Activated T-cell treated with anti-CD3 and anti-CD28 coated beads for 4 hours (primary cell): ENCODE data around the gene RAB3D.

Experiments used
- DNase-seq: peaks from one replicate; pipeline ENCODE4 v3.0.0-alpha.2; 2020

Gene RAB3D

GRCh38 chr19:11295180-11295579 lies 44.3 kb downstream of the RAB3D start:
- DNase-seq, result no peak

- DNase-seq, result peak; percentile 77
These were observed 45.7 kb downstream of the RAB3D start for GRCh38 chr19:11293433-11294389.

- no peak for DNase-seq
These were observed 47.5 kb downstream of the RAB3D start for GRCh38 chr19:11291991-11292390.

GRCh38 chr19:11291415-11291814 lies 48.0 kb downstream of the RAB3D start:
- no peak for DNase-seq

- no peak for DNase-seq
These were observed 49.2 kb downstream of the RAB3D start for GRCh38 chr19:11290256-11290655.

- no peak for DNase-seq
These were observed 51.1 kb downstream of the RAB3D start for GRCh38 chr19:11288349-11288748.

DNA sequence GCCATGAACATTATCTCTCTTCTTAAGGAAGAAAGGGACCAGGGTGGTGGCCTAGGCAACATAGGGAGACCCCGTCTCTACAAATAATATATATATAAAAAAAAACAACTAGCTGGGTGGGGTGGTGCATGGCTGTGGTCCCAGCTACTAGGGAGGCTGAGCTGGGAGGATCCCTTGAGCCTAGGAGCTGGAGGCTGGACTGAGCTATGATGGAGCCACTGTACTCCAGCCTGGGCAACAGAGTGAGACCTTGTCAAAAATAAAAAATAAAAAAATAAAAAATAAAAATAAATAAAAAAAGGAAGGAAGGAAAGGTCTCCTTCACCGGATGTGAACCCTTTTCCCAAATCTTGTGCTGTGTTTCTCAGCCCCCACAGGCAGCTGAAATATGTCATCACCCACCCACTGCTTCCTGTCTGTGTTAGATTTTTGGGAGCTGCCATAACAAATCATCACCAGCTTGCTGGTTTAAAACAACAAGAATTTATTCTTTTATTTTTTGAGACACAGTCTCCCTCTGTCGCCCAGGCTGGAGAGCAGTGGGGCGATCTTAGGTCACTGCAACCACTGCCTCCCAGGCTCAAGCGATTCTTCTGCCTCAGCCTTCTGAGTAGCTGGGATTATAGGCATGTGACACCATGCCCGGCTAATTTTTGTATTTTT lies 53.0 kb downstream of the RAB3D start:
- no peak for DNase-seq

DNA sequence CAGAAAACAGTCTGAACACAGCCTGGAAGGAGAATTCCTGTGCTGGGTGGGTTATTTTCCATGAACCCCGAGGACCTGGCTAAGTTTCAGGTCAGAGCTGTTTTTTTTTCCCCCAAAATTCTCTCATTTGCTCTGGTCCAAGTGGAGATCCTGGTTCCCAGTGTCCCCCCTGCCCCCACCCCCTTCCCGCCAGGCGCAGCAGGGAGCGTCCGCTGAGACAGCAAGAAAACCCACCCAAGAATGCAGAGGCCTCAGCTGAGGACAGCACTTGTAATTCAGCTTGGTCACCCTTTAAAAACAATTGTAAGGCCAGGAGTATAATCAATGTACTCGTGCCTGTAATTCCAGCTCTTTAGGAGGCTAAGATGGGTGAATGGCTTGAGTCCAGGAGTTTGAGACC lies 54.9 kb downstream of the RAB3D start:
- no peak for DNase-seq

DNA sequence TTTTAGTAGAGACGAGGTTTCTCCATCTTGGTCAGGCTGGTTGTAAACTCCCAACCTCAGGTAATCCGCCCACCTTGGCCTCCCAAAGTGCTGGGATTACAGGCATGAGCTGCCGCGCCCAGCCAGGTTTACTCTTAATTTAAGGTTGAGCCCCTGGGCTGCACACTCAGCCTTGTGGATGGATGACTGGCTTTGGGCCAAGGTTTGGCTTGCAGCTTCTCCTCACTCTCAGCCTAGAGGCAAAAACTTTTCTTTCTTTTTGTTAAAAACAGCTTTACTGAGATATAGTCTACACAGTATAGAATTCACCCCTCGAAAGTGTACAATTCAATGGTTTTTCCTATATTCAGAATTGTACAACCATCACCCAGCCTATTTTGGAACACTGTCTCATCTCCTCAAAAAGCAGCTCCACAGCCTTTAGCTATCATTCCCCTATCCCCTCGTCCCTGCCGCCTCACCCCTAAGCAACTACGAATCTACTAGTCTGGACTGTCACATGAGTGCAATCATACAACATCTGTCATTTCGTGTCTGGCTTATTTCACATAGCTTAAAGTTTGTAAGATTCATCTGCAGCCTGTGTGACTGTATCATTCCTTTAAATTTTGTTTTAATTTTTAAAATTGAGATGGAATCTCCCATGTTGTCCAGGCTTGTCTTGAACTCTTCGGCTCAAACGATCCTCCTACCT lies 58.0 kb downstream of the RAB3D start:
- no peak for DNase-seq

GRCh38 chr19:11279505-11280236 lies 59.8 kb downstream of the RAB3D start:
- DNase-seq, result no peak

DNA sequence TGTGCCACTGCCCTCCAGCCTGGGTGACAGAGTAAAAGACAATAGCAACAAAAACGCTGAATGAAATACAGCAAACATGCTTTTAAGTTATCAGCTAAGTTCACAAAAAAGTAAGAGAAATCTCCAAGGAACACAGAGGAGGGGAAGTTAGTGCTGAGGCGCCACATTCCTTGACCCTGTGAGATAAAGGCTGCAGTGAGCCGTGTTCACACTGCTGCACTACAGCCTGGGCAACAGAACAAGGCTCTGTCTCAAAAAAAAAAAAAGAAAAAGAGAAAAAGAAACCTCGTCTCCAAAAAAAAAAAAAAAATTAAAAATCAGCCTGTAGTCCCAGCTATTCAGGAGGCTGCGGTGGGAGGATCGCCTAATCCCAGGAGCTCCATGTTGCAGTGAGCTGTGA lies 60.8 kb downstream of the RAB3D start:
- DNase-seq, result no peak

- no peak for DNase-seq
These were observed 64.8 kb downstream of the RAB3D start for GRCh38 chr19:11274533-11275086.

DNA sequence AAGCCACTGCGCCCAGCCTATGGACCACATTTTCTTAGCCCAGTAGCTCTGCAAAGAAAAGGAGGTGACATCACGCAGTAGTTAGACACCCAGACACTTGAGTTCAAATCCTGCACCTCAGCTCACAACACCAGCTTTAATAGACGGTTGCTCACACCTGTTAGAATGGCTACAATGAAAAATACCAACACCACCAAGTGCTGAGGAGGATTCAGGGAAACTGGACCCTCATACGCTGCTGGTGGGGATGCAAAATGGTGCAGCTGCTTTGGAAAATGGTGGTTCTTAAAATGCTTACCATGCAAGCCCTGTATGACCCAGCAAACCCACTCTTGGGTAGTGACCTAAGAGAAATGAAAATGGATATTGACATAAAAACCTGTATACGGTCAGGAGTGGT lies 65.5 kb downstream of the RAB3D start:
- no peak for DNase-seq

- no peak for DNase-seq
These were observed 66.2 kb downstream of the RAB3D start for GRCh38 chr19:11273296-11273695.
